Activated CD4-positive, alpha-beta memory T cell treated with anti-CD3 and anti-CD28 coated beads for 36 hours (primary cell): ENCODE measurements around the gene ARHGAP33. TPM values are rescaled to one million over a fixed set of nuclear protein-coding genes. Genes with fewer than 3 reads are reported as not detected.

Experiments
- CTCF ChIA-PET: fragments of 350-600 bp; sonication (Branson Sonifier 250); formaldehyde crosslinking; loops from one replicate; lab custom pipeline; 2021; ENCODE audit warnings: antibody characterized with exemption, inconsistent platforms; lab: Charles Lee
- POLR2A ChIA-PET: fragments of 350-600 bp; sonication (Branson Sonifier 250); formaldehyde crosslinking; loops from one replicate; lab custom pipeline; 2021; ENCODE audit warnings: antibody characterized with exemption; lab: Charles Lee
- DNase-seq: peaks from one replicate; pipeline ENCODE4 v3.0.0-alpha.2; 2020
- H3K27ac Mint-ChIP-seq: one replicate; pipeline ENCODE4 v1.8.0; 2021; ENCODE audit warnings: mixed read lengths
- H3K27me3 Mint-ChIP-seq: one replicate; pipeline ENCODE4 v1.8.0; 2021; ENCODE audit warnings: mixed read lengths
- H3K36me3 Mint-ChIP-seq: one replicate; pipeline ENCODE4 v1.8.0; 2021; ENCODE audit warnings: mixed read lengths
- H3K4me1 Mint-ChIP-seq: one replicate; pipeline ENCODE4 v1.8.0; 2021; ENCODE audit warnings: low read depth, mixed read lengths
- H3K4me3 Mint-ChIP-seq: one replicate; pipeline ENCODE4 v1.8.0; 2021; ENCODE audit warnings: mild to moderate bottlenecking, mixed read lengths
- H3K9me3 Mint-ChIP-seq: one replicate; pipeline ENCODE4 v1.8.0; 2021; ENCODE audit warnings: mixed read lengths
- intact Hi-C: fragments of 100-400 bp; cut with micrococcal nuclease; formaldehyde crosslinking; loops from one replicate; pipeline ENCODE4 v1.15.1; 2023
- total RNA-seq, 2 experiments: library from RNA; stranded (reverse); gene quantifications; one replicate each; pipeline ENCODE4 v1.2.3, GENCODE V29; 2021

Gene ARHGAP33, protein sequence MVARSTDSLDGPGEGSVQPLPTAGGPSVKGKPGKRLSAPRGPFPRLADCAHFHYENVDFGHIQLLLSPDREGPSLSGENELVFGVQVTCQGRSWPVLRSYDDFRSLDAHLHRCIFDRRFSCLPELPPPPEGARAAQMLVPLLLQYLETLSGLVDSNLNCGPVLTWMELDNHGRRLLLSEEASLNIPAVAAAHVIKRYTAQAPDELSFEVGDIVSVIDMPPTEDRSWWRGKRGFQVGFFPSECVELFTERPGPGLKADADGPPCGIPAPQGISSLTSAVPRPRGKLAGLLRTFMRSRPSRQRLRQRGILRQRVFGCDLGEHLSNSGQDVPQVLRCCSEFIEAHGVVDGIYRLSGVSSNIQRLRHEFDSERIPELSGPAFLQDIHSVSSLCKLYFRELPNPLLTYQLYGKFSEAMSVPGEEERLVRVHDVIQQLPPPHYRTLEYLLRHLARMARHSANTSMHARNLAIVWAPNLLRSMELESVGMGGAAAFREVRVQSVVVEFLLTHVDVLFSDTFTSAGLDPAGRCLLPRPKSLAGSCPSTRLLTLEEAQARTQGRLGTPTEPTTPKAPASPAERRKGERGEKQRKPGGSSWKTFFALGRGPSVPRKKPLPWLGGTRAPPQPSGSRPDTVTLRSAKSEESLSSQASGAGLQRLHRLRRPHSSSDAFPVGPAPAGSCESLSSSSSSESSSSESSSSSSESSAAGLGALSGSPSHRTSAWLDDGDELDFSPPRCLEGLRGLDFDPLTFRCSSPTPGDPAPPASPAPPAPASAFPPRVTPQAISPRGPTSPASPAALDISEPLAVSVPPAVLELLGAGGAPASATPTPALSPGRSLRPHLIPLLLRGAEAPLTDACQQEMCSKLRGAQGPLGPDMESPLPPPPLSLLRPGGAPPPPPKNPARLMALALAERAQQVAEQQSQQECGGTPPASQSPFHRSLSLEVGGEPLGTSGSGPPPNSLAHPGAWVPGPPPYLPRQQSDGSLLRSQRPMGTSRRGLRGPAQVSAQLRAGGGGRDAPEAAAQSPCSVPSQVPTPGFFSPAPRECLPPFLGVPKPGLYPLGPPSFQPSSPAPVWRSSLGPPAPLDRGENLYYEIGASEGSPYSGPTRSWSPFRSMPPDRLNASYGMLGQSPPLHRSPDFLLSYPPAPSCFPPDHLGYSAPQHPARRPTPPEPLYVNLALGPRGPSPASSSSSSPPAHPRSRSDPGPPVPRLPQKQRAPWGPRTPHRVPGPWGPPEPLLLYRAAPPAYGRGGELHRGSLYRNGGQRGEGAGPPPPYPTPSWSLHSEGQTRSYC
- total RNA-seq = 10 to 100 TPM; 35.0 to 39.3 TPM

- Mint-ChIP-seq H3K4me3 (peak within 1 kb of the TSS; percentile 71), H3K4me1 (peaks cover 15% of the 10 kb centered on the region), H3K27ac (peak within 1 kb of the TSS; percentile 15), H3K27me3 (no peaks in the 10 kb centered on the region), H3K36me3 (no peaks in the 10 kb centered on the region), H3K9me3 (no peaks in the 10 kb centered on the region)
- DNase-seq = peak; percentile 100
- POLR2A ChIA-PET = interaction anchor here (0.8 to 1.5 kb wide), 2 partner anchors 80 to 132 kb away, joined by 3 to 4 read pairs; no protein-coding TSS in a partner anchor
- intact Hi-C loops = loop anchor here (1.0 to 2.0 kb wide), 4 partner anchors 17 to 63 kb away; partner anchors contain the start of genes LIN37, PROSER3, PSENEN and U2AF1L4
- CTCF ChIA-PET = interaction anchor here (0.7 kb wide), 1 partner anchor 27 kb away, joined by 3 read pairs; the partner anchor contains the start of gene LIN37
Observed at GRCh38 chr19:35775298-35776101, at the start of gene ARHGAP33. TSS of gene ARHGAP33 (plus strand) at chr19:35775564. CDS start at chr19:35775659, 95 bp downstream.

DNA sequence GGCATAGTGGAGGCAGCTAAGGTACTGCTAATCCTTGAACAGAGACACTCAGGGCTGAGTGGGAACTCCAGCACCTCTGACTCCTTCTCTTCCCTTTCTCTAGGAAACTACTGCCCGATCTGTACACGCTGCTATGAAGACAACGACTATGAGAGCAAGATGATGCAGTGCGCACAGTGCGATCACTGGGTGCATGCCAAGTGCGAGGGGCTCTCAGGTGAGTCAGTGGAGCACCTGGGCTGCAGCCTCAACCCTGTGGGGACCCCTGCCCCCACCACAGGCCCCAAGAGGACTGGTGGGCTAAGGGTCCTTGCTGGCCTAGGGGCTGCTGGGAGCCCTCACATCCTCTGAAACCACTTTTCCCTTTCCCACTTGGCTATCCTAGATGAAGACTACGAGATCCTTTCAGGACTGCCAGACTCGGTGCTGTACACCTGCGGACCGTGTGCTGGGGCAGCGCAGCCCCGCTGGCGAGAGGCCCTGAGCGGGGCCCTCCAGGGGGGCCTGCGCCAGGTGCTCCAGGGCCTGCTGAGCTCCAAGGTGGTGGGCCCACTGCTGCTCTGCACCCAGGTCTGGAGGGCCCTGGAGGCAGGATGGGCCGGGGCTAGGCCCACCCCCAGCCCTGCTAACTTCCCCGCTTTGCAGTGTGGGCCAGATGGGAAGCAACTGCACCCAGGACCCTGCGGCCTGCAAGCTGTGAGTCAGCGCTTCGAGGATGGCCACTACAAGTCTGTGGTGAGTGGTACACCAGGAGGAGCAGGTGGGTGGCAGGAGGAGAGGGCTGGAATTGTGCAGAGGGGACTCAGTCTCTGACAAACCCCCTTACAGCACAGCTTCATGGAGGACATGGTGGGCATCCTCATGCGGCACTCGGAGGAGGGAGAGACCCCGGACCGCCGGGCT lies 48.1 kb upstream of the ARHGAP33 start:
- POLR2A ChIA-PET = interaction anchor here (0.8 to 3.0 kb wide), 2 partner anchors 9 to 16 kb away, joined by 4 to 8 read pairs; no protein-coding TSS in a partner anchor
- intact Hi-C loops = no loop called here
- no peak for DNase-seq
- no peak overlapping the region for H3K4me3 Mint-ChIP-seq
- no peaks in the 10 kb centered on the region for H3K27me3 Mint-ChIP-seq
- CTCF ChIA-PET = interaction anchor here (0.6 to 1.8 kb wide), 2 partner anchors 33 to 121 kb away, joined by 3 to 4 read pairs; no protein-coding TSS in a partner anchor
- H3K36me3 Mint-ChIP-seq = peaks cover 78% of the 10 kb centered on the region
- no peaks in the 10 kb centered on the region for H3K9me3 Mint-ChIP-seq
- H3K27ac Mint-ChIP-seq = no peak overlapping the region
- H3K4me1 Mint-ChIP-seq = no peaks in the 10 kb centered on the region

- Mint-ChIP-seq H3K4me1 (no peaks in the 10 kb centered on the region), H3K27me3 (no peaks in the 10 kb centered on the region), H3K27ac (no peak overlapping the region), H3K4me3 (no peak overlapping the region), H3K36me3 (peaks cover 71% of the 10 kb centered on the region), H3K9me3 (no peaks in the 10 kb centered on the region)
- DNase-seq = no peak
- ChIA-PET POLR2A (interaction anchor here (0.7 to 3.0 kb wide), 3 partner anchors 9 to 17 kb away, joined by 3 to 8 read pairs (median 4); no protein-coding TSS in a partner anchor), CTCF (interaction anchor here (0.6 to 1.8 kb wide), 2 partner anchors 34 to 122 kb away, joined by 3 to 4 read pairs; no protein-coding TSS in a partner anchor)
- intact Hi-C loops = no loop called here
Observed at GRCh38 chr19:35727956-35728706, 47.2 kb upstream of the ARHGAP33 start.

- no peaks in the 10 kb centered on the region for H3K9me3 Mint-ChIP-seq
- H3K4me1 Mint-ChIP-seq = no peaks in the 10 kb centered on the region
- H3K36me3 Mint-ChIP-seq = peaks cover 68% of the 10 kb centered on the region
- intact Hi-C loops = no loop called here
- no peak for DNase-seq
- no peak overlapping the region for H3K4me3 Mint-ChIP-seq
- no peak overlapping the region for H3K27ac Mint-ChIP-seq
- no peaks in the 10 kb centered on the region for H3K27me3 Mint-ChIP-seq
- POLR2A ChIA-PET = interaction anchor here (3.0 kb wide), 1 partner anchor 10 kb away, joined by 8 read pairs; no protein-coding TSS in a partner anchor
- CTCF ChIA-PET = no interaction called here
Observed at GRCh38 chr19:35729021-35729420, 46.3 kb upstream of the ARHGAP33 start.

GRCh38 chr19:35729763-35730162 lies 45.6 kb upstream of the ARHGAP33 start:
- Mint-ChIP-seq H3K9me3 (no peaks in the 10 kb centered on the region), H3K27me3 (no peaks in the 10 kb centered on the region), H3K27ac (no peak overlapping the region), H3K4me3 (no peak overlapping the region), H3K36me3 (peaks cover 68% of the 10 kb centered on the region), H3K4me1 (no peaks in the 10 kb centered on the region)
- ChIA-PET CTCF (no interaction called here), POLR2A (interaction anchor here (2.4 to 3.0 kb wide), 2 partner anchors 10 to 11 kb away, joined by 6 to 8 read pairs; no protein-coding TSS in a partner anchor)
- intact Hi-C loops = no loop called here
- no peak for DNase-seq

- H3K36me3 Mint-ChIP-seq = peaks cover 65% of the 10 kb centered on the region
- H3K27ac Mint-ChIP-seq = no peak overlapping the region
- no peak for DNase-seq
- CTCF ChIA-PET = no interaction called here
- POLR2A ChIA-PET = interaction anchor here (2.4 kb wide), 1 partner anchor 10 kb away, joined by 6 read pairs; no protein-coding TSS in a partner anchor
- H3K9me3 Mint-ChIP-seq = no peaks in the 10 kb centered on the region
- H3K4me3 Mint-ChIP-seq = no peak overlapping the region
- H3K4me1 Mint-ChIP-seq = no peaks in the 10 kb centered on the region
- intact Hi-C loops = no loop called here
- no peaks in the 10 kb centered on the region for H3K27me3 Mint-ChIP-seq
Observed at GRCh38 chr19:35730326-35730725, 45.0 kb upstream of the ARHGAP33 start.

GRCh38 chr19:35731353-35731752 lies 44.0 kb upstream of the ARHGAP33 start:
- Mint-ChIP-seq H3K9me3 (no peaks in the 10 kb centered on the region), H3K4me3 (no peak overlapping the region), H3K36me3 (peaks cover 60% of the 10 kb centered on the region), H3K27ac (no peak overlapping the region), H3K4me1 (peaks cover under 1% of the 10 kb centered on the region), H3K27me3 (no peaks in the 10 kb centered on the region)
- POLR2A ChIA-PET = interaction anchor here (0.8 to 2.4 kb wide), 3 partner anchors 9 to 29 kb away, joined by 3 to 6 read pairs (median 3); no protein-coding TSS in a partner anchor
- intact Hi-C loops = no loop called here
- no peak for DNase-seq
- CTCF ChIA-PET = no interaction called here

- Mint-ChIP-seq H3K27me3 (no peaks in the 10 kb centered on the region), H3K4me1 (peaks cover 3% of the 10 kb centered on the region), H3K27ac (no peak overlapping the region), H3K36me3 (peaks cover 61% of the 10 kb centered on the region), H3K4me3 (no peak overlapping the region), H3K9me3 (no peaks in the 10 kb centered on the region)
- ChIA-PET CTCF (no interaction called here), POLR2A (interaction anchor here (0.8 to 2.4 kb wide), 3 partner anchors 8 to 30 kb away, joined by 3 to 6 read pairs (median 3); no protein-coding TSS in a partner anchor)
- DNase-seq = no peak
- intact Hi-C loops = no loop called here
Observed at GRCh38 chr19:35731779-35732405, 43.5 kb upstream of the ARHGAP33 start.
